ENCODE results near the gene PMM2. TPM values are rescaled to one million over a fixed set of nuclear protein-coding genes. Genes with fewer than 3 reads are reported as not detected.
A peak's percentile ranks its signal among the peaks of the same experiment; 100 is the strongest.

PMM2 gene
- total and polyA plus RNA-seq, 9 of the 15 experiments (the other 6 are each of a cell fraction or from before 2014, with no cell fraction given): 5.6 to 42.7 (median 25.9) TPM

GRCh38 chr16:8868416-8869211, 71.0 kb downstream of the PMM2 start, which contains the start of gene CARHSP1 (continued):
- TF ChIP-seq DIDO1 (tag; IDR thresholded peaks at IDR 0.05; ENCODE audit: low read depth): no peak
- TF ChIP-seq ZBTB26 (CRISPR knock-in tag; IDR thresholded peaks at IDR 0.05): no peak
- TF ChIP-seq ZNF174 (CRISPR knock-in tag; IDR thresholded peaks at IDR 0.05): no peak
- TF ChIP-seq ETS2 (tag; IDR thresholded peaks at IDR 0.05; ENCODE audit: borderline replicate concordance, poor library complexity, severe bottlenecking): no peak
- TF ChIP-seq ZNF589 (CRISPR knock-in tag; IDR thresholded peaks at IDR 0.05; ENCODE audit: low read depth): 0 out of 2 replicates have a peak, but pooled peaks have one; percentile 30
- no peak for TF ChIP-seq ZNF668 (CRISPR knock-in tag; IDR thresholded peaks at IDR 0.05)
- no peak for TF ChIP-seq ZNF717 (CRISPR knock-in tag; IDR thresholded peaks at IDR 0.05)
- no peak for TF ChIP-seq OTX1 (CRISPR knock-in tag; IDR thresholded peaks at IDR 0.05)
- TF ChIP-seq TFAP4 (CRISPR knock-in tag; IDR thresholded peaks at IDR 0.05; ENCODE audit: borderline replicate concordance): peak; percentile 91
- TF ChIP-seq HDAC2 (IDR thresholded peaks at IDR 0.05): peak; percentile 25; the same call in 1 of the 2 replicates
- TF ChIP-seq RERE (CRISPR knock-in tag; IDR thresholded peaks at IDR 0.05; ENCODE audit: borderline replicate concordance): no peak
- TF ChIP-seq KAT7 (CRISPR knock-in tag; IDR thresholded peaks at IDR 0.05; ENCODE audit: borderline replicate concordance): no peak
- TF ChIP-seq NKRF (IDR thresholded peaks at IDR 0.05; ENCODE audit: borderline replicate concordance): peak; percentile 88; the same call in 1 of the 2 replicates
- TF ChIP-seq FOXJ2 (tag; IDR thresholded peaks at IDR 0.05): no peak
- no peak for TF ChIP-seq RNF219 (CRISPR knock-in tag; IDR thresholded peaks at IDR 0.05)

Data from K562 (cell line).